H1 (cell line): Measurements from ENCODE around the gene DOK1. TPM values are rescaled to one million over a fixed set of nuclear protein-coding genes. Genes with fewer than 3 reads are reported as not detected.

Experiments used
- CTCF ChIA-PET: fragments of 300-600 bp; sonication (Branson Sonifier 250); formaldehyde crosslinking; loops from one replicate; lab custom pipeline; 2021; ENCODE audit not compliant: partially characterized antibody; lab: Charles Lee
- POLR2A ChIA-PET: fragments of 300-600 bp; sonication (Branson Sonifier 250); formaldehyde crosslinking; loops from one replicate; lab custom pipeline; 2021; ENCODE audit warnings: inconsistent platforms; ENCODE audit not compliant: partially characterized antibody; lab: Charles Lee
- DNase-seq, 2 experiments: peaks; one replicate each; pipeline versions ENCODE4 v3.0.0 to v3.0.0-alpha.2; 2010 to 2022; ENCODE audit warnings: low spot score in 2 of 2, low read depth in 1 of 2, mixed read lengths in 1 of 2
- FAIRE-seq: peaks from 2 replicates; lab custom pipeline; 2011; peaks lifted over from hg19 to GRCh38; lab: Jason Lieb, UNC
- H2AFZ ChIP-seq: 2 replicates; pipeline ENCODE4 v1.8.1; 2012; ENCODE audit warnings: low read length, inconsistent platforms
- H2AK5ac ChIP-seq: 2 replicates; pipeline ENCODE4 v1.6.1; 2013; ENCODE audit warnings: low read depth, low read length
- H2BK120ac ChIP-seq: replicated peaks from 2 replicates; pipeline ENCODE3; 2013; ENCODE audit warnings: low read depth, low read length, inconsistent platforms
- H2BK12ac ChIP-seq: 2 replicates; pipeline ENCODE4 v1.6.1; 2013; ENCODE audit warnings: low read depth, low read length
- H2BK15ac ChIP-seq: 2 replicates; pipeline ENCODE4 v1.6.1; 2013; ENCODE audit warnings: low read length
- H2BK20ac ChIP-seq: 2 replicates; pipeline ENCODE4 v1.6.1; 2013; ENCODE audit warnings: low read length
- H2BK5ac ChIP-seq: 2 replicates; pipeline ENCODE4 v1.6.1; 2013; ENCODE audit warnings: low read depth, low read length
- H3K14ac ChIP-seq: 2 replicates; pipeline ENCODE4 v1.6.1; 2013; ENCODE audit warnings: inconsistent platforms; ENCODE audit not compliant: insufficient read length
- H3K18ac ChIP-seq: 2 replicates; pipeline ENCODE4 v1.6.1; 2013; ENCODE audit warnings: low read length; ENCODE audit errors: extremely low read depth
- H3K23ac ChIP-seq: 2 replicates; pipeline ENCODE4 v1.6.1; 2013; ENCODE audit warnings: inconsistent platforms; ENCODE audit not compliant: insufficient read length
- H3K23me2 ChIP-seq: 2 replicates; pipeline ENCODE4 v1.6.1; 2013; ENCODE audit warnings: low read depth, low read length
- H3K27ac ChIP-seq: 2 replicates; pipeline ENCODE4 v1.6.1; 2011; ENCODE audit warnings: low read depth, low read length, inconsistent platforms
- H3K27me3 ChIP-seq, 4 experiments: replicated peaks in 1 of 4; 1 replicate in 1 of 4; 2 replicates in 3 of 4; pipeline versions ENCODE4 v1.6.1 to v1.8.1; 2011 to 2013; ENCODE audit warnings: low read length in 3 of 4, mild to moderate bottlenecking in 3 of 4, inconsistent platforms in 2 of 4, mixed read lengths in 2 of 4, moderate library complexity in 1 of 4; ENCODE audit not compliant: control insufficient read depth in 3 of 4, insufficient read depth in 3 of 4; ENCODE audit errors: extremely low read depth in 1 of 4
- H3K36me3 ChIP-seq, 4 experiments: 2 replicates each; pipeline versions ENCODE4 v1.6.1 to v1.8.1; 2011 to 2013; ENCODE audit warnings: mild to moderate bottlenecking in 4 of 4, low read length in 3 of 4, moderate library complexity in 2 of 4, control low read depth in 1 of 4, inconsistent platforms in 1 of 4; ENCODE audit not compliant: insufficient read depth in 4 of 4, control insufficient read depth in 2 of 4
- H3K4ac ChIP-seq: replicated peaks from 2 replicates; pipeline ENCODE3; 2013; ENCODE audit warnings: low read length, low read depth, mixed read lengths, inconsistent platforms; ENCODE audit not compliant: insufficient read length
- H3K4me1 ChIP-seq, 4 experiments: replicated peaks in 1 of 4; 1 replicate in 1 of 4; 2 replicates in 3 of 4; pipeline versions ENCODE4 v1.6.1 to v1.8.1; 2011 to 2013; ENCODE audit warnings: low read length in 3 of 4, inconsistent platforms in 2 of 4, mixed read lengths in 1 of 4; ENCODE audit not compliant: insufficient read depth in 4 of 4, control insufficient read depth in 3 of 4
- H3K4me2 ChIP-seq, 2 experiments: 2 replicates each; pipeline versions ENCODE4 v1.6.1 to v1.8.1; 2011 to 2013; ENCODE audit warnings: low read depth in 2 of 2, low read length in 2 of 2, control low read depth in 1 of 2, inconsistent platforms in 1 of 2, mild to moderate bottlenecking in 1 of 2; ENCODE audit not compliant: insufficient read depth in 1 of 2
- H3K4me3 ChIP-seq, 4 experiments: fragments of 200-600, 300-600 bp in 1 of 4; sonication (generic), shearing (Covaris generic), sonication (Bioruptor Twin) in 1 of 4; 2 replicates each; pipeline versions ENCODE4 v1.5.1 to v1.8.1; 2011 to 2016; ENCODE audit warnings: low read length in 4 of 4, low read depth in 3 of 4, control low read depth in 2 of 4, inconsistent platforms in 2 of 4, mild to moderate bottlenecking in 2 of 4, mixed read lengths in 1 of 4, moderate library complexity in 1 of 4; ENCODE audit not compliant: insufficient read depth in 2 of 4; ENCODE audit errors: extremely low read depth in 1 of 4
- H3K56ac ChIP-seq: replicated peaks from 2 replicates; pipeline ENCODE3; 2013; ENCODE audit warnings: low read depth, mild to moderate bottlenecking, mixed read lengths, low read length, inconsistent platforms; ENCODE audit not compliant: insufficient read length
- H3K79me1 ChIP-seq: 2 replicates; pipeline ENCODE4 v1.6.1; 2013; ENCODE audit warnings: low read depth, low read length, control low read depth
- H3K79me2 ChIP-seq, 2 experiments: 2 replicates each; pipeline versions ENCODE4 v1.6.1 to v1.8.1; 2012 to 2013; ENCODE audit warnings: low read length in 2 of 2, mild to moderate bottlenecking in 2 of 2, inconsistent platforms in 1 of 2; ENCODE audit not compliant: insufficient read depth in 2 of 2, control insufficient read depth in 1 of 2
- H3K9ac ChIP-seq, 4 experiments: replicated peaks in 1 of 4; 1 replicate in 1 of 4; 2 replicates in 3 of 4; pipeline versions ENCODE4 v1.6.1 to v1.8.1; 2011 to 2013; ENCODE audit warnings: low read depth in 3 of 4, low read length in 3 of 4, control low read depth in 2 of 4, mild to moderate bottlenecking in 2 of 4, moderate library complexity in 2 of 4, inconsistent platforms in 1 of 4; ENCODE audit errors: extremely low read depth in 1 of 4
- H3K9me3 ChIP-seq, 2 experiments: 2 replicates each; pipeline versions ENCODE4 v1.6.1 to v1.8.1; 2012 to 2013; ENCODE audit warnings: mild to moderate bottlenecking in 2 of 2, moderate library complexity in 2 of 2, control low read depth in 1 of 2, inconsistent platforms in 1 of 2, low read depth in 1 of 2, low read length in 1 of 2, mixed read lengths in 1 of 2; ENCODE audit not compliant: insufficient read depth in 2 of 2
- H4K20me1 ChIP-seq, 2 experiments: replicated peaks in 1 of 2; 2 replicates each; pipeline versions ENCODE3 to v1.8.1; 2011 to 2013; ENCODE audit warnings: inconsistent platforms in 2 of 2, low read length in 2 of 2, mild to moderate bottlenecking in 1 of 2; ENCODE audit not compliant: insufficient read depth in 2 of 2, control insufficient read depth in 1 of 2
- H4K5ac ChIP-seq: 2 replicates; pipeline ENCODE4 v1.6.1; 2013; ENCODE audit warnings: low read length, low read depth, mixed read lengths, inconsistent platforms; ENCODE audit not compliant: insufficient read length
- H4K8ac ChIP-seq: 2 replicates; pipeline ENCODE4 v1.8.0; 2013; ENCODE audit warnings: mild to moderate bottlenecking, moderate library complexity, low read length, inconsistent platforms; ENCODE audit not compliant: insufficient read depth; ENCODE audit errors: extremely low read depth
- H4K91ac ChIP-seq: replicated peaks from 2 replicates; pipeline ENCODE3; 2013; ENCODE audit warnings: low read length, mixed read lengths, inconsistent platforms; ENCODE audit not compliant: insufficient read length
- ASH2L ChIP-seq: fragments of 200-600, 300-600 bp; sonication (generic); IDR thresholded peaks from one replicate; pipeline ENCODE4 v1.7.1; 2017; ENCODE audit warnings: low read length
- BRCA1 ChIP-seq: IDR thresholded peaks from 2 replicates; pipeline ENCODE4 v1.6.1; 2012; ENCODE audit warnings: low read depth, low read length, improper control_type of control experiment
- CHD1 ChIP-seq: IDR thresholded peaks from 2 replicates; pipeline ENCODE4 v1.6.1; 2012; ENCODE audit warnings: low read depth, low read length, improper control_type of control experiment
- CTBP2 ChIP-seq: IDR thresholded peaks from 2 replicates; pipeline ENCODE4 v1.7.0; 2011; ENCODE audit warnings: borderline replicate concordance, mild to moderate bottlenecking, moderate library complexity, mixed read lengths, low read length; ENCODE audit not compliant: insufficient read depth, insufficient read length
- EP300 ChIP-seq, 2 experiments: IDR thresholded peaks; 1 replicate in 1 of 2; 2 replicates in 1 of 2; pipeline ENCODE4 v1.6.1; 2011 to 2012; ENCODE audit warnings: low read depth in 2 of 2, low read length in 2 of 2, mild to moderate bottlenecking in 2 of 2, borderline replicate concordance in 1 of 2, inconsistent platforms in 1 of 2, moderate library complexity in 1 of 2
- MAFK ChIP-seq: IDR thresholded peaks from 2 replicates; pipeline ENCODE4 v1.6.1; 2012; ENCODE audit warnings: low read depth, mild to moderate bottlenecking, improper control_type of control experiment, low read length
- MAX ChIP-seq: IDR thresholded peaks from 2 replicates; pipeline ENCODE4 v1.6.1; 2012; ENCODE audit warnings: inconsistent platforms
- SP4 ChIP-seq: IDR thresholded peaks from 2 replicates; pipeline ENCODE4 v1.6.1; 2012; ENCODE audit warnings: low read length, inconsistent platforms
- TCF12 ChIP-seq: IDR thresholded peaks from 2 replicates; pipeline ENCODE4 v1.6.1; 2011; ENCODE audit warnings: low read depth, mild to moderate bottlenecking, low read length
- ZNF274 ChIP-seq: IDR thresholded peaks from 2 replicates; pipeline ENCODE4 v1.7.0; 2012; ENCODE audit warnings: low read length, borderline replicate concordance; ENCODE audit errors: extremely low read depth
- WGBS, 2 experiments: shearing (Covaris generic) in 1 of 2; methylation state at CpG; one replicate each; pipeline versions ENCODE4 v1.1.6 to v1.1.7; 2013 to 2015; ENCODE audit warnings: low lambda C conversion rate in 2 of 2, mixed read lengths in 2 of 2, inconsistent platforms in 1 of 2, low coverage in 1 of 2, missing lambda C conversion rate in 1 of 2; ENCODE audit not compliant: insufficient replicate concordance in 2 of 2, insufficient coverage in 1 of 2, insufficient read length in 1 of 2; ENCODE audit errors: extremely low coverage in 1 of 2, missing lambda C conversion rate in 1 of 2; 5-methylcytosine and 5-hydroxymethylcytosine counted together
- polyA plus RNA-seq, 7 experiments: library from polyadenylated mRNA; depleted of rRNA in 3 of 7; stranded (reverse) in 5 of 7; unstranded in 2 of 7; fragments of >200 nt in 5 of 7; fragments of 200-250 nt in 2 of 7; gene quantifications; 1 replicate in 5 of 7; 2 replicates in 1 of 7; 4 replicates in 1 of 7; pipeline versions ENCODE4 v1.2.1 to v1.2.3, GENCODE V29; 2011 to 2013; ENCODE audit warnings: missing spikeins in 2 of 7, mixed read lengths in 2 of 7
- total RNA-seq: library from RNA; stranded (reverse); fragmentation: NEBNext Ultra II Directional; extraction: Animal tissue kit (Norgen Biotek cat#: 25700); gene quantifications from 2 replicates; pipeline ENCODE4 v1.2.1, GENCODE V29; 2021

DOK1 gene
- total and polyA plus RNA-seq, 2 of the 8 experiments (the other 6 are each of a cell fraction or from before 2014, with no cell fraction given), result 11.0 to 14.3 TPM

GRCh38 chr2:74548900-74549826, 5.4 kb upstream of the DOK1 start:
- Histone ChIP-seq H3K4me1 (peaks cover 5 to 18% (median 7%) of the 10 kb centered on the region in 4 experiments), H4K20me1 (peaks cover under 1 to 5% of the 10 kb centered on the region in 2 experiments), H2BK5ac (no peak overlapping the region), H2BK15ac (peak overlapping the region; percentile 12; the same call in 1 of the 2 replicates), H3K4me2 (peak overlapping the region; percentile 77 to 84), H3K14ac (no peak overlapping the region), H3K36me3 (0 out of 8 replicates have a peak, but pooled peaks cover 0 to 3% (median 0%) of the 10 kb centered on the region in 4 experiments), H4K91ac (no peak overlapping the region), H3K79me1 (no peaks in the 10 kb centered on the region; the same call in 1 of the 2 replicates), H3K27ac (peak overlapping the region; percentile 11; the same call in 1 of the 2 replicates), H3K9me3 (no peaks in the 10 kb centered on the region), H2BK20ac (no peak overlapping the region), H4K5ac (no peak overlapping the region), H3K27me3 (peaks cover 4 to 59% (median 28%) of the 10 kb centered on the region in 4 experiments), H3K4ac (no peak overlapping the region), H3K79me2 (no peaks in the 10 kb centered on the region), H3K9ac (peak overlapping the region; percentile 45 to 89 (median 74); a peak in 6 of 7 replicates), H2AFZ (peak overlapping the region; percentile 37; the same call in 1 of the 2 replicates), H3K56ac (peak overlapping the region; percentile 23), H4K8ac (peak overlapping the region; percentile 96), H3K23me2 (peaks cover 18% of the 10 kb centered on the region), H3K18ac (peak overlapping the region; percentile 79), H3K4me3 (peak overlapping the region; percentile 62 to 90 (median 71)), H3K23ac (no peak overlapping the region), H2AK5ac (peak overlapping the region; percentile 84; the same call in 1 of the 2 replicates), H2BK120ac (no peak overlapping the region), H2BK12ac (no peak overlapping the region)
- ChIA-PET CTCF (interaction anchor here (0.7 to 2.8 kb wide), 7 partner anchors 7 to 45 kb away, joined by 3 to 12 read pairs (median 3); no protein-coding TSS in a partner anchor), POLR2A (interaction anchor here (1.0 to 2.9 kb wide), 10 partner anchors 9 to 77 kb away, joined by 3 to 17 read pairs (median 4); partner anchors contain the start of genes AUP1, CCDC142, HTRA2 and LBX2)
- DNase-seq (peak in 1 of 2 experiments; percentile 87), FAIRE-seq (no peak)
- WGBS, 2 experiments, result 1% methylated on average over 67 of the region's 85 CpGs; no CpG with 5 or more reads in 1 of the 2 experiments
- no peak for TF ChIP-seq MAFK
- no peak for TF ChIP-seq CHD1
- TF ChIP-seq EP300 (IDR thresholded peaks at IDR 0.05; ENCODE audit: borderline replicate concordance in 1 of 2, low read depth in 2 of 2, low read length in 2 of 2), result no peak
- TF ChIP-seq ZNF274, result no peak
- TF ChIP-seq ASH2L, result peak; percentile 46
- no peak for TF ChIP-seq SP4
- TF ChIP-seq MAX, result peak; percentile 95
- no peak for TF ChIP-seq TCF12
- TF ChIP-seq CTBP2, result no peak
- no peak for TF ChIP-seq BRCA1
